ENCODE measurements around the gene EIF3B. TPM values are rescaled to one million over a fixed set of nuclear protein-coding genes. Genes with fewer than 3 reads are reported as not detected.
"Not testable (repeated sequence)": the region's sequence is repeated elsewhere in the genome, so short reads cannot be mapped to it uniquely, and the experiment has no call there.

EIF3B gene
- total RNA-seq, 1 experiment from 2014 or later = 306 TPM

GRCh38 chr7:2381881-2382509 lies 27.4 kb downstream of the EIF3B start:
- no peak overlapping the region for H3K27ac Mint-ChIP-seq (ENCODE audit: unreplicated experiment)
- Histone ChIP-seq H3K4me3 (ENCODE audit: low read depth, low read length) (no peak overlapping the region), H3K27me3 (replicated peaks; ENCODE audit: control insufficient read depth, insufficient read depth, low read length) (no peaks in the 10 kb centered on the region), H3K9me3 (no peaks in the 10 kb centered on the region), H3K4me1 (no peaks in the 10 kb centered on the region), H3K36me3 (ENCODE audit: control insufficient read depth, insufficient read depth, low read length) (peaks cover 2% of the 10 kb centered on the region; the same call in 1 of the 2 replicates)
- H3K36me3 Mint-ChIP-seq (ENCODE audit: insufficient read depth, unreplicated experiment) = peaks cover 86% of the 10 kb centered on the region
- DNase-seq = no peak
- H3K4me3 Mint-ChIP-seq (ENCODE audit: unreplicated experiment) = no peak overlapping the region
- peaks cover 4% of the 10 kb centered on the region for H3K4me1 Mint-ChIP-seq (ENCODE audit: low read depth, unreplicated experiment)
- ChIA-PET POLR2A (interaction anchor here (0.6 kb wide), 1 partner anchor 146 kb away, joined by 3 read pairs; no protein-coding TSS in a partner anchor), CTCF (no interaction called here)
- intact Hi-C loops (cut with micrococcal nuclease; ENCODE audit: unreplicated experiment) = no loop called here
- no peaks in the 10 kb centered on the region for H3K27me3 Mint-ChIP-seq (ENCODE audit: insufficient read depth, unreplicated experiment)
- no TSS peak for BruUV-seq (replicated peaks)
- H3K9me3 Mint-ChIP-seq (ENCODE audit: unreplicated experiment) = no peaks in the 10 kb centered on the region
- no peak for TF ChIP-seq CTCF (IDR thresholded peaks at IDR 0.05; ENCODE audit: insufficient read depth in 1 of 2, low read depth in 1 of 2, low read length in 1 of 2, severe bottlenecking in 1 of 2, unreplicated experiment in 1 of 2)

GRCh38 chr7:2383543-2384274 lies 29.1 kb downstream of the EIF3B start:
- Histone ChIP-seq H3K9me3 (no peaks in the 10 kb centered on the region), H3K36me3 (ENCODE audit: control insufficient read depth, insufficient read depth, low read length) (peaks cover 1% of the 10 kb centered on the region), H3K4me1 (no peaks in the 10 kb centered on the region), H3K27me3 (replicated peaks; ENCODE audit: control insufficient read depth, insufficient read depth, low read length) (no peaks in the 10 kb centered on the region), H3K4me3 (ENCODE audit: low read depth, low read length) (no peak overlapping the region)
- Mint-ChIP-seq H3K27ac (ENCODE audit: unreplicated experiment) (peak overlapping the region; percentile 74), H3K9me3 (ENCODE audit: unreplicated experiment) (no peaks in the 10 kb centered on the region), H3K4me1 (ENCODE audit: low read depth, unreplicated experiment) (no peaks in the 10 kb centered on the region), H3K36me3 (ENCODE audit: insufficient read depth, unreplicated experiment) (peaks cover 82% of the 10 kb centered on the region), H3K27me3 (ENCODE audit: insufficient read depth, unreplicated experiment) (no peaks in the 10 kb centered on the region), H3K4me3 (ENCODE audit: unreplicated experiment) (no peak overlapping the region)
- DNase-seq = no peak
- no peak for TF ChIP-seq CTCF (IDR thresholded peaks at IDR 0.05; ENCODE audit: insufficient read depth in 1 of 2, low read depth in 1 of 2, low read length in 1 of 2, severe bottlenecking in 1 of 2, unreplicated experiment in 1 of 2)
- no TSS peak for BruUV-seq (replicated peaks)
- ChIA-PET POLR2A (interaction anchor here (0.6 to 0.7 kb wide), 2 partner anchors 7 to 85 kb away, joined by 3 read pairs; no protein-coding TSS in a partner anchor), CTCF (interaction anchor here (1.2 to 1.4 kb wide), 2 partner anchors 68 to 85 kb away, joined by 5 to 10 read pairs; no protein-coding TSS in a partner anchor)
- intact Hi-C loops (cut with micrococcal nuclease; ENCODE audit: unreplicated experiment) = no loop called here

- Mint-ChIP-seq H3K27me3 (ENCODE audit: insufficient read depth, unreplicated experiment) (no peaks in the 10 kb centered on the region), H3K4me1 (ENCODE audit: low read depth, unreplicated experiment) (peaks cover 7% of the 10 kb centered on the region), H3K36me3 (ENCODE audit: insufficient read depth, unreplicated experiment) (peaks cover 73% of the 10 kb centered on the region), H3K9me3 (ENCODE audit: unreplicated experiment) (no peaks in the 10 kb centered on the region), H3K27ac (ENCODE audit: unreplicated experiment) (peak overlapping the region; percentile 74), H3K4me3 (ENCODE audit: unreplicated experiment) (no peak overlapping the region)
- TF ChIP-seq CTCF (IDR thresholded peaks at IDR 0.05; ENCODE audit: insufficient read depth in 1 of 2, low read depth in 1 of 2, low read length in 1 of 2, severe bottlenecking in 1 of 2, unreplicated experiment in 1 of 2) = no peak
- H3K9me3 ChIP-seq = no peaks in the 10 kb centered on the region
- H3K36me3 ChIP-seq (ENCODE audit: control insufficient read depth, insufficient read depth, low read length) = no peaks in the 10 kb centered on the region; the same call in none of the 2 replicates
- no peaks in the 10 kb centered on the region for H3K4me1 ChIP-seq
- CTCF ChIA-PET = interaction anchor here (0.5 to 1.4 kb wide), 3 partner anchors 63 to 85 kb away, joined by 4 to 10 read pairs (median 5); no protein-coding TSS in a partner anchor
- BruUV-seq (replicated peaks) = no TSS peak
- intact Hi-C loops (cut with micrococcal nuclease; ENCODE audit: unreplicated experiment) = no loop called here
- peak in 1 of 2 experiments; percentile 30 for DNase-seq
- H3K27me3 ChIP-seq (replicated peaks; ENCODE audit: control insufficient read depth, insufficient read depth, low read length) = no peaks in the 10 kb centered on the region
- no peak overlapping the region for H3K4me3 ChIP-seq (ENCODE audit: low read depth, low read length)
- POLR2A ChIA-PET = interaction anchor here (0.6 to 0.7 kb wide), 2 partner anchors 8 to 84 kb away, joined by 3 read pairs; no protein-coding TSS in a partner anchor
Observed at GRCh38 chr7:2384354-2385243, 30.0 kb downstream of the EIF3B start.

- intact Hi-C loops (cut with micrococcal nuclease; ENCODE audit: unreplicated experiment); DNase-seq; H3K27me3 ChIP-seq (replicated peaks; ENCODE audit: control insufficient read depth, insufficient read depth, low read length); H3K4me3 ChIP-seq (ENCODE audit: low read depth, low read length); H3K27ac Mint-ChIP-seq (ENCODE audit: unreplicated experiment); H3K4me1 Mint-ChIP-seq (ENCODE audit: low read depth, unreplicated experiment); H3K4me1 ChIP-seq; H3K27me3 Mint-ChIP-seq (ENCODE audit: insufficient read depth, unreplicated experiment); H3K9me3 Mint-ChIP-seq (ENCODE audit: unreplicated experiment); H3K9me3 ChIP-seq; H3K36me3 ChIP-seq (ENCODE audit: control insufficient read depth, insufficient read depth, low read length); CTCF ChIA-PET; BruUV-seq (replicated peaks); H3K4me3 Mint-ChIP-seq (ENCODE audit: unreplicated experiment); POLR2A ChIA-PET: not testable (repeated sequence)
- H3K36me3 Mint-ChIP-seq (ENCODE audit: insufficient read depth, unreplicated experiment) = peaks cover 63% of the 10 kb centered on the region
Observed at GRCh38 chr7:2386122-2386521, 31.5 kb downstream of the EIF3B start.

Data from Caco-2 (cell line).